Hindlimb muscle (tissue), 1 donor: Measurements from ENCODE around the gene BICD2. TPM values are rescaled to one million over a fixed set of nuclear protein-coding genes. Genes with fewer than 3 reads are reported as not detected.
"Not testable (repeated sequence)": the region's sequence is repeated elsewhere in the genome, so short reads cannot be mapped to it uniquely, and the experiment has no call there.

Experiments
- DNase-seq: peaks from one replicate; pipeline ENCODE4 v3.0.0-alpha.2; 2013
- polyA plus RNA-seq: library from polyadenylated mRNA; unstranded; fragments of 120-200 nt; gene quantifications from one replicate; pipeline ENCODE4 v1.2.1, GENCODE V29; 2013; ENCODE audit not compliant: insufficient read length

The BICD2 gene
- polyA plus RNA-seq, 1 donor, result 34.5 TPM

DNA sequence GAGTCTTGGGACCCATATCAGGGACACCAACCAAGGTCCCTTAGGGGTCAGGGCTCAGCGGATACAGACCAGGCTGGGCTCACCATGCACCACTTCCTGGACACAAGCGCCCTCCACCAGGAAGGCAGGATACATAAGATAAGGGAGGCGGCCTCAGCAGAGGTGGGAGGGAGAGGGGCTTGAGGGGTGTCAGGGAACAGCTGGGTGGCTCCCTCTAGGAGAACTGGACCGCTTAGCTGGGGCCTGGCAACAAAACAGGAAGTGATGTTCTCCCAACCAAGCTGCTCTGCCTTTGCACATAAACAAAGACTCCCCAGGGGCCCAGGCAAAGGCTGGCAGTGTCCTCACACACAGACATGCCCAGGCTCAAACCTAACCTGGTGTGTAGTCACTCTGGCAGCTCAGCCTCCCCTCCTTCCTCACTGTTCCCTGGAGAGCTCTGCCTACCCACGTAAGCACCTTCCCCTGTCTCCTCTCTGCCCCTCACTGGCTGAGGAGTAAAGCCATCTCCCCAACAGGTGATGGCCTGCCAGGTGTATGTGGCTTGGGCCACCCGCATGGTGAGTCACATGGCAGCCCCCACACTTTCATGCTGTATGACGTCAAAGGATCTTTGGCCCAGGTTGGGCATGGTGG lies 5.8 kb upstream of the BICD2 start:
- no peak for DNase-seq

- DNase-seq, result no peak
Measured at GRCh38 chr9:92769990-92770359, 5.3 kb upstream of the BICD2 start.

DNA sequence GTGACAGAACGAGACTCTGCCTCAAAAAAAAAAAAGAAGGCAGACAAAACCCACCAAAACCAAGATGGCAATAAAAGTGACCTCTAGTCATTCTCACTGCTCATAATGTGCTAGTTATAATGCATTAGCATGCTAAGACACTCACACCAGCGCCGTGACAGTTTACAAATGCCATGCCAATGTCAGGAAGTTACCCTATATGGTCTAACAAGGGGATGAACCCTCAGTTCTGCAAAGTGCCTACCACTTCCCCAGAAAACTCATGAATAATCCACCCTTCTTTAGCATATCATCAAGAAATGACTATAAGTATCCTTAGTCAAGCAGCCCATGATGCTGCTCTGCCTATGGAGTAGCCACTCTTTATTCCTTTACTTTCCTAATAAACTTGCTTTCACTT lies 4.7 kb upstream of the BICD2 start:
- no peak for DNase-seq

DNA sequence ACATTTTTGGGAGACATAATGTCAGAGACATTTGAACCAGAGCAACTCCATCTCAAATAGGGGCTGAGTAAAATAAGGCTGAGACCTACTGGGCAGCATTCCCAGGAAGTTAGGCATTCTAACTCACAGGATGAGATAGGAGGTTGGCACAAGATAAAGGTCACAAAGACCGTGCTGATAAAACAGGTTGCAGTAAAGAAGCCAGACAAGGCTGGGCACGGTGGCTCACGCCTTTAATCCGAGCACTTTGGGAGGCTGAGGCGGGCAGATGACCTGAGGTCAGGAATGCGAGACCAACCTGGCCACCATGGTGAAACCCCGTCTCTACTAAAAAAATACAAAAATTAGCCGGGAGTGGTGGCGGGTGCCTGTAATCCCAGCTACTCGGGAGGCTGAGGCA lies 4.2 kb upstream of the BICD2 start:
- DNase-seq, result not testable (repeated sequence)

GRCh38 chr9:92767066-92768054 lies 2.7 kb upstream of the BICD2 start:
- no peak for DNase-seq

DNA sequence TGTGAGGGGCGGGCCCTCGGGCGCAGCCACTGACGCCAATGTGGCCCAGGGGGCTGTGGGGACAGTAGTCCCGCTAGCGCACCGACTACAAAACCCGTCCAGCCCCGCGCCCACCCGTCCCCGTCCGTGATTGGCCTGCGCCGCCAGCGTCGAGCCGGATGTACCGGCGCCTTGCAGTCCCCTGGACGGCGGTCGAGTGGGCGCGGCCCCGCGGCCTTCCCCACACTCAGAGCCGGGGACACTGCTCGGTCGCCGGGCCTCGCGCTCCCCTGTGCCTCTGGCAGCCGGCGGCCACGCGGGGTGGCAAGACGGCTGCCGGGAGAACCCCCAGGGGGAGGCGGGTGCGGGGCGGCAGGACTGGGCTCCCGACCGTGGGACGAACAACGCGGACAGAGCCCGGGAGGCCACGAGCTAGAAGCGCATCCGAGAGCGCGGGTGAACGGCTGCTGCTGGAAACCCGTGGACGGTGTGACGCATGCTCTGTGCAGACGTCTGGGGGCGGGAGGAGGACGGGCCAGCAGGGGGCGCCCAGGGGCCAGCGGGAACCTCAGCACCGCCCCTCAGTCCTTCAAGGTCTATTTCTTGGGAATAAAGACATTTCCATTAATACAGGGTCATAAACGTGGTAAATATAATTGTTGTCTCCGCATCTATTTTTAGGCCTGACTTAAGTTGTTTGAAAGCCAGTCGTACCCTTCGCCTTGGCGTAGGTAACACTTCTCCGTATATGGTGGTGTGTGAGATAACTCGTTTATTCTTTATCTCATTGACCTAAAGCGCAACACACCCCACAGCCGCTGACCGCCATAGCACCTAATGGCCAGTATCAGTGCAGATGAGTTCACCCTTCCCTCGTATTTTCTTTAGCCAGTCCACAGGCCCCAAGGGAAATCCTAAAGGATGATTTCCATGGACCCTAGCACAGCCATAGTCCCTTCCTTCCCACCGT lies 629 bp upstream of the BICD2 start:
- peak; percentile 98 for DNase-seq

- peak; percentile 40 for DNase-seq
Measured at GRCh38 chr9:92763721-92764380, 782 bp downstream of the BICD2 start.

- DNase-seq, result no peak
Measured at GRCh38 chr9:92762781-92763708, 1.6 kb downstream of the BICD2 start.

DNA sequence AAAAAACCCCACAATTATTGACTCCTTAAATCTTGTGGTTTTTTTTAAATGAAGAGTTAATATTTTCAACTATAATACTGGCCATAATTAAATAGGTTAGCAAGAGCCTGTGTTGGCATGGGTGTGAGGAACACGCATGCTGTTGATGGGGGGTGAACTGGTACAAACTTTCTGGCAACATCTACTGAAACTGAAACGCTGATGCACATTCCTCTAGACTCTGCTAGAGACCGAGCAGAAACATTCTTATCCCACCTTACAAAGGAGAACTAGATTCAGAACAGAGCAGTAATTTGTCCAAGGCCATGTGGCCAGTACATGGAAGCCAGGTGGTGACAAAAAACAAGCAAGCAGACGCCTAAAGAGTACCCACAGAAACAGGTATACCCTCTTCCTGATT lies 2.4 kb downstream of the BICD2 start:
- DNase-seq, result no peak

GRCh38 chr9:92761686-92762085 lies 2.9 kb downstream of the BICD2 start:
- no peak for DNase-seq

DNA sequence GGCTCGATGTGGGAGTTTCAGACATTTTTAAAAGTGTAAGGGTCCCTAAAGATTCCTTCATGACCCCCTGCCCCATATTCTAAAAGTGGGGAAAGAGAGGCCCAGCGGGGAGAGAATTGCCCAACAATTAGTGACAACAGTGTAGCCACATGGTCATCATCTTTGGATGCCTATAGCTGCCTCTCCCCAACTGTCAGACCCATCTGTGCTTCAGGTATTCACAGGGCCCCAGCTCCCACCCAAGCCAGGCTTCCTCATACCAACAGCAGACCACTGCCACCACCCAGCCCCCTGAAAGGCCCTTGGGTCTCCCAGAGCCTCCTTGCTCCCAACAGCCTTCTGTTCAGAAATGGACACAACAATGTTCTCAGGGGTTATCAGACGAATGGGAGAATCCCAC lies 4.1 kb downstream of the BICD2 start:
- no peak for DNase-seq

DNA sequence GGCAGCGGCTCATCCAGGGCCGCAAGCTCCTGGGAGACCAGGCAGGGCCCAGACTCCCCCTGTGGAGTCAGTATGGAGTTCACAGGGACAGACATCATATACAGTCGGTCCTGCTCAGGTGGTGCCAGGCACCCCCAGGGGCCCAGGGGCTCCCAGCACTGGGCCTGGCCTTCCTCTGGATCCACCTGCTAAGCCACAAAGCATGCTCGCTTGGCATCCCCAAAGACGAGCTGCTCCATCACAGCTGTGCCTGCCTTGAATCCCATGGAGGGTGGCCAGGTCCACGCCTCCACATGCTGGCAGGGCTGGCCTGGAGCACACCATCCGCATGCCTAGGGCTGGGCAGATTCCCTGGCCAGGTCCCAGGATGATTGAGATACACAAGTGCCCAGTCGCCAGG lies 4.6 kb downstream of the BICD2 start:
- DNase-seq, result peak; percentile 58

DNA sequence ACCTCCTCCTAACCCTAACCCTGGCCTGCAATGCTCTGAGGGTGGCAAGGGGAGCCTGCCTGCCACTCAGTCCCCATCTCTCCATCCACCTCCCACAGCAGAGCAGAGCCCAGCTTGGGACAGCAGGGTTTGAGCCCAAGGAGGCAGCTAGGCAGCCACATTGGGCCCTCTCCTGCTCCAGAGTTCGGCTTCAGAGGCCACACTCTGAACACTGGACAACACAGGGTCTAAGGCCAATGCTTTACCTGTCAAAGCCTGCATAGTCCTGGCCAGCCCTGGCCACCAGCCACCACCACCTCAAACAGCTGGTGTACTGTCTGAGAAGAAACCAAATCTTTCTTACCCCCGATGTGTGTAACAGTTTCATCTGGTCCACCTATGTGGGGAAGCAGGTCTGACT lies 5.2 kb downstream of the BICD2 start:
- no peak for DNase-seq

GRCh38 chr9:92756792-92757191 lies 7.8 kb downstream of the BICD2 start:
- DNase-seq, result no peak

DNA sequence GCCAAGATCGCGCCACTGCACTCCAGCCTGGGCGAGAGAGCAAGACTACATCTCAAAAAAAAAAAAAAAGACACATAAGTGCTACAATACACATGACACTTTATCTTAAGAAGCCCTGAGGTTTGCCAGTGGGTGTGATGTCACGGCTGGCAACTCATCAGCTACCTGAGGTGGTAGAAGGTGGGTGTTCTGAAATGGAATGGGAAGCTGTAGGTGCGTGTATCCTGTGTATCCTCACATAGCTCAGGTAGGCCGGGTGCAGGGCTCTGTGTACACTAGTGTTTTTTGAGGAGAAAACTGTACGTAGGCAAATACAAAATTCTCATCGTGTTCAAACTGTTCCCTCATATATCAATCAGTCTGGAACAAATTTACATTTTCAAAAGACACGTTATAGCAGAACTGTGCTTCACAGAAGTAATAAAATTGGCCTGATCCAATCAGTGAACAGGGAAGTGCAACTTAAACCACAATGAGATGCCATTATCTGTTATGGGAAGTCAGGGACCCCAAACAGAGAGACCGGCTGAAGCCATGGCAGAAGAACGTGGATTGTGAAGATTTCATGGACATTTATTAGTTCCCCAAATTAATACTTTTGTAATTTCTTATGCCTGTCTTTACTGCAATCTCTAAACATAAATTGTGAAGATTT lies 10.4 kb downstream of the BICD2 start:
- DNase-seq, result no peak

GRCh38 chr9:92752812-92753404 lies 11.7 kb downstream of the BICD2 start:
- DNase-seq, result no peak

GRCh38 chr9:92749934-92750315 lies 14.7 kb downstream of the BICD2 start:
- DNase-seq, result no peak

- peak; percentile 53 for DNase-seq
Measured at GRCh38 chr9:92749071-92749933, 15.3 kb downstream of the BICD2 start.

DNA sequence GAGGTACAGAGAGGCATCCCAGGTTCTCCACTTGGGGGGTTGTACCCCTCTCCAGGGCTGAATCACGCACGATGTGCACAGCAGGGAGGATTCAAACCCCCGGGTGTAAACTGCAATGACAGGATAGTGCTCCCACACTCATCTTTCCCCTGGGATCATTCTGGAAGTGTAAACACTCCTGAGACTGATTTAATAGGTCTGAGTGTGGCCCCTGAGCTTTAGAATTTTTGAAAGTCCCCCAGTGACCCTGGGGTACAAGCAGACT lies 16.5 kb downstream of the BICD2 start:
- no peak for DNase-seq
